NCI-H128 (cell line): ENCODE data around the gene MLLT10.
"Not testable (repeated sequence)": the region's sequence is repeated elsewhere in the genome, so short reads cannot be mapped to it uniquely, and the experiment has no call there.

Experiments used
- DNase-seq: peaks from one replicate; lab custom pipeline; 2025; ENCODE audit not compliant: unreplicated experiment; lab: John Stamatoyannopoulos, UW

Gene MLLT10

GRCh38 chr10:21574514-21574913 lies 40.5 kb downstream of the MLLT10 start:
- DNase-seq, result not testable (repeated sequence)

- DNase-seq, result no peak
These were observed 45.3 kb downstream of the MLLT10 start for GRCh38 chr10:21579291-21579690.

GRCh38 chr10:21581421-21581834 lies 47.4 kb downstream of the MLLT10 start:
- not testable (repeated sequence) for DNase-seq

DNA sequence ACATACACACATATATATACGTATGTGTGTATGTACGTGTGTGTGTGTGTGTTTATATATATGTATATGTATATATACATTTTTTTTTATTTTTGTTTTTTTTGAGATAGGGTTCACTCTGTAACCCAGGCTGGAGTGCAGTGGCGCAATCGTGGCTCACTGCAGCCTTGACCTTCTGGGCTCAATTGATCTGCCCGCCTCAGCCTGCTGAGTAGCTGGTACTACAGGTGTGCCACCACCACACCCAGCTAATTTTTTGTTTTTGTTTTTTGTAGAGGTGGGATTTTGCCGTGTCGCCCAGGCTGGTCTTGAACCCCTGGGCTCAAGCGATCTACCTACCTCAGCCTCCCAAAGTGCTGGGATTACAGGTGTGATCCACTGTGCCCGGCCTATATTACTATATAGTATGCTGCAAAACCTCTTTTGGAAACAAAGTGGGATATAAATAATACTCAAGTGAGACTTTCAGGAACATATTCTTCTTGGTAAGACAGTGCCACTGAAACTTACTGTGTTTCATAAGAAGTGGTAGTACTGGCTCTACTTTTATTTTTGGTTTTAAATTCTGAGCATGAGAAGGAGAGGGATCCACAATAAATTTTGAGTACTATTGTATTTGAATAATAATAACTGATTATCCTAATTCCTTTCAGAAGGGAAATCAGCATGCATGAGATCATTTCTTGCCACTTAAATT lies 51.0 kb downstream of the MLLT10 start:
- DNase-seq, result no peak

- DNase-seq, result no peak
These were observed 53.4 kb downstream of the MLLT10 start for GRCh38 chr10:21587391-21587790.

DNA sequence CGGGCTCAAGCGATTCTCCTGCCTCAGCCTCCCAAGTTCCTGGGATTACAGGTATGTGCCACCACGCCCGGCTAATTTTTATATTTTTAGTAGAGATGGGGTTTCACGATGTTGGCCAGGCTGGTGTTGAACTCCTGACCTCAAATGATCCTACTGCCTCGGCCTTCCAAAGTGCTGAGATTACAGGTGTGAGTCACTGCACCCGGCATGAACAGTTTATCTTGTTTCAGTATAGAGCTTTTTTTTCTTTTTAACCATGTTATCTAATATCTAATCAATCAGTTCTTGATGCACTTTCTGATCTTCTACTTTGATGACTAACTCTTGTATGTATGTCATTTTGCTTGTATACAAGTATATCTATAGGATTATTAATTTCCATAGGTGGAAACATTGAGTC lies 54.1 kb downstream of the MLLT10 start:
- DNase-seq, result not testable (repeated sequence)

DNA sequence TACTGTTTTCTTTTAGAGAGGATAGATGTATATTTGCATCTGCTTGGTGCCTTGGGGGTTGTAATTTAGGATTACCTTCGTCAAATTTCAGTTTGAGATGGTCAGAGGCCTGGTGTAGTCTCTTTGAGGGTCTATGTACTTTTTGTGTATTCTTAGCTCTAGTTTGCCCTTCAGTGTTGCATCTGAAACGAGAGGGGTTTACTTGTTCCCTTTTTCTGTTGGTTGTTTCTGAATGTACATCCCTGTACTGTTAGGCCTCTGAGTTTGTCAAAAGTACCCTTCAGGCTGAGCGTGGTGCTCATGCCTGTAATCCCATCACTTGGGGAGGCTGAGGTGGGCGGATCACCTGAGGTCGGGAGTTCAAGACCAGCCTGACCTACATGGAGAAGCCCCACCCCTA lies 60.0 kb downstream of the MLLT10 start:
- no peak for DNase-seq

DNA sequence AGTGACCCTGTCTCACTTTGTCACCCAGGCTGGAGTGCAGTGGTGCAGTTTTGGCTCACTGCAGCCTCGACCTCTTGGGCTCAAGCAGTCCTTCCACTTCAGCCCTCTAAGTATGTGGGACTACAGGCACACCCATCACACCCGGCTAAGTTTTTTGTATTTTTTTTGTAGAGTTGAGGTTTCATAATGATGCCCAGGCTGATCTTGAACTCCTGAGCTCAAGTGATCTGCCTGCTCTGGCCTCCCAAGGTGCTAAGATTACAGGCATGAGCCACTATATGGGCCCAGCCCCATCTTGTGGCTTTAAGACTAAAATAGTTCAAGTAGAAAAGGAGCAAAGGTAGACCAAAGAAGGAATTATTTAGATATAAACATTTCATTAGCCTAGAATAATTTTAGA lies 65.5 kb downstream of the MLLT10 start:
- no peak for DNase-seq

GRCh38 chr10:21600804-21601433 lies 66.9 kb downstream of the MLLT10 start:
- DNase-seq, result no peak

DNA sequence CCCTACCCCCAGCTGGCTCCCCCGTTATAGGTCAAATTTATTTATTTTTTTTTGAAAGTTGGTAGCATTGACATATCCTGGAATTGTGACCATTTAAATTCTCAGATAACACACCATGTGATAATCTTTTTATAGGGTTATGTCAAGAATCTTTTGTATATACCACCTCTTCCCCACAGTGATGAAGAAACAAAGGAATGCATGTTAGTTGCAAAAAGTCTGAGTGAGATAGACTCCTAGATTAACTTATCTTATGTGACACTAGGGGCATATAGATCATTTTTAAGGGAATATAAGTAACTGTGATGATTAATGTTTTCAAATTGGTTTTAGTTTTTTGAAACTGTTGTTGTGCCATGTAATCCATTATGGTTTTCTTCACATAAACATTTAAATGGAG lies 68.3 kb downstream of the MLLT10 start:
- DNase-seq, result no peak

- DNase-seq, result no peak
These were observed 69.7 kb downstream of the MLLT10 start for GRCh38 chr10:21603721-21604120.

DNA sequence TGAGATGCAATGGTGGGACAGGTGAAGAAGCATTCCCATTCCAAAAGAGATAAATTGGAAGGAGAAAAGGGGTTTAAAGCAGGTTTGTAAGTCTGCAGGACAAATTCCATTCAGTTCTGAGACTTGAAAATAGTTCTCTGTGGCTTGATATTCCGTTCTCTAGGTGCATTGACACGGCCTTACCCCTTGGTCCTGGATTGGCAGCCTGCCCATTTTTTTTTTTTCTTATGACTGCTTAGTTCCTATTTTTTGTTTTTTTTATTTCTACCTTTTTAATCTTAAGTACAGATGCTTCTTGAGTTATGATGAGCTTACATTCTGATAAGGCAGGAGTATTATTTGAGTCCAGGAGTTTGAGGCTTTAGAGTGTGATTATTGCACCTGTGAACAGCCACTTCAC lies 70.6 kb downstream of the MLLT10 start:
- no peak for DNase-seq

GRCh38 chr10:21607907-21608306 lies 73.9 kb downstream of the MLLT10 start:
- DNase-seq, result no peak

DNA sequence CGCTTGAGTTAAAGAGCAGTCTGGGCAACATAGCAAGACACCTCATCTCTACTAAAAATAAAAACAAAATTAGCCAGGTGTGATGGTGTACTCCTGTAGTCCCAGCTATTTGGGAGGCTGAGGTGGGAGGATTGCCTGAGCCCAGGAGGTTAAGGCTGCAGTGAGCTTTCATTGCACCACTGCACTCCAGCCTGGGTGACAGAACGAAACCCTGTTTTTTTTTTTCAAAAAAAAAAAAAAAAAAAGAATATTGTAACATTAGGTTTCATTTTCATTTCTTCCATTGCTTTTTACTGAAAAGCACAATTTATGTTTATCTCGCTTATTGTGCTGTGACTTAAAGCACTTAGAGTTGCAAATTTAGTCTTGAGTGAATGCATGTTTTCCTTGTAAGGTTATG lies 80.0 kb downstream of the MLLT10 start:
- DNase-seq, result no peak

GRCh38 chr10:21617267-21617666 lies 83.2 kb downstream of the MLLT10 start:
- no peak for DNase-seq

DNA sequence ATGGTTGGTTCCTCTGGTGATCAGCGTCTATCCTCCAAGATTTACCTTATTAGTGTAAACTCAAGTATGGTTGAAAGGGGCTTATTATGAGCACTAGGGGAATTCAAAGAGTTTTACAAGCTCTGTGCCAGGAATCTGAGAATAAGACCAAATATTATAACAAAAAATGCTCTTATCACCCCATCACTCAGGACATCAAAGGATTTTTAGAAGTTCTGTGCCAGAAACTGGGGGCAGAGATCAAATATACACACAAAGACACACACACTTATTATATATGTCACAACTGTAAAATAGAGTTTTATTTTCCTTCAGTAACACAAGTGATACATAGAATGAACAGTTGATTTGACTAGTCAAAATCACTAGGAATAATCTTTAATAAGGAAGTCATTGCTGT lies 89.3 kb downstream of the MLLT10 start:
- no peak for DNase-seq

- not testable (repeated sequence) for DNase-seq
These were observed 90.4 kb downstream of the MLLT10 start for GRCh38 chr10:21624421-21624820.

- no peak for DNase-seq
These were observed 90.9 kb downstream of the MLLT10 start for GRCh38 chr10:21624951-21625350.

GRCh38 chr10:21625623-21626229 lies 91.7 kb downstream of the MLLT10 start:
- no peak for DNase-seq

DNA sequence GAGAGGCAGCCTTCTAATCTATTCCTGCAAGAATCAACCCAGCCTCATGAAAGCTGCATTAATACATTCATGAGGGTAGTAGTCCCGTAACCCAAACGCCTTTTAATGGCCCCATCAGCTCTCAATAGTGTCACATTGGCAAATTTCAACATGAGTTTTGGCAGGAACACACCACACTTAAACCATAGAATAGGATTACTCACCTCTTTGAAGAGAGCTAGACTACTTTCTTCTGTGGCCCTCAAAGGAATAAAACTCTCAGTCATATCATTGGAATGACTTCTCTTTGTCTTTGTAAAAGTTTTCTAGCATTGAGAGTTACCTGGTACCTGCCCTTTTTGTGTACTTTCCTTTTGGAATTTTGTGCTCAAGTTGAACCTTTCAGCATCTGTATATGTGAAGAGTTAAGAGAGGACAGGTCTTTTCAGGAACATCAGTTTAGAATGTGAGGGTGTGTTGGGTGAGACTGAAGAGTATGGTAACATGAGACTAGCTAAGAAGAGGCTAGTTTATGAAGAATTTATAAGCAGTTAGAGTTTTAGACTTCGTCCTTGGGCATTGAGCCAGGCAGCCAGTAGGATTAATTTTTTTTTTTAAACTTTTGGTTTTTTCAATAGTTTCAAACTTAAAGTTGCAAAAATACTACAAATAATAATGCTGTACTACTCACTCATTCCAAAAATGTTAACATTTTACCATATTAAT lies 92.6 kb downstream of the MLLT10 start:
- no peak for DNase-seq

DNA sequence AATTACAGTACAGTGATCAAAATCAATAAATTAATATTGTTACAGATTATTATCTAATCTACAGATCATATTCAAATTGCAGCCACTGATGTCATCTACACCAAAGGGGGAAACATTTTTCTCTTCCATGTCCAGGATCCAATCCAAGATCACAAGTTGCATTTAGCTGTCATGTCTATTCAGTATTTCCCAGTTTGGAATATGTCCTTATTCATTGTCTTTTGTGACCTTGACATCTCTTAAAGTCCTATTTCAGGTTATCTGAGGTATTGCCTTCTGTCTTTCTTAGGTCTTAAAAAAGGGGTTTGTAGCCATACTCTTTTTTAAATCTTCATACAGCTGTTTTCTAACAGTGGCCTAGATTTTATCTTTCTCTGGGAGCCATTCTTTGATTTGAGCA lies 93.3 kb downstream of the MLLT10 start:
- no peak for DNase-seq

GRCh38 chr10:21628023-21628422 lies 94.0 kb downstream of the MLLT10 start:
- no peak for DNase-seq
